Karpas-422 (cell line): ENCODE data around the gene TMEM128. TPM values are rescaled to one million over a fixed set of nuclear protein-coding genes. Genes with fewer than 3 reads are reported as not detected.

Experiments
- DNase-seq: peaks from one replicate; pipeline ENCODE4 v3.0.0-alpha.2; 2015
- H2AFZ ChIP-seq: fragments of 200-600 bp; sonication (generic); 2 replicates; pipeline ENCODE4 v1.6.1; 2014; ENCODE audit warnings: antibody characterized with exemption, low read length, mixed read lengths
- H3K27ac ChIP-seq: fragments of 200-600 bp; sonication (generic); 2 replicates; pipeline ENCODE4 v1.5.1; 2014; ENCODE audit warnings: mild to moderate bottlenecking, low read length, moderate library complexity
- H3K27me3 ChIP-seq: fragments of 200-600 bp; sonication (generic); 2 replicates; pipeline ENCODE4 v1.6.1; 2014; ENCODE audit warnings: low read length, mixed read lengths
- H3K36me3 ChIP-seq: fragments of 200-600 bp; sonication (generic); 2 replicates; pipeline ENCODE4 v1.6.1; 2014; ENCODE audit warnings: low read length, mixed read lengths; ENCODE audit not compliant: insufficient read depth
- H3K4me1 ChIP-seq: fragments of 200-600 bp; sonication (generic); 2 replicates; pipeline ENCODE4 v1.6.1; 2014; ENCODE audit warnings: mild to moderate bottlenecking, low read length, mixed read lengths
- H3K4me2 ChIP-seq: fragments of 200-600 bp; sonication (generic); 2 replicates; pipeline ENCODE4 v1.6.1; 2014; ENCODE audit warnings: low read length, low read depth, mild to moderate bottlenecking; ENCODE audit not compliant: poor library complexity, severe bottlenecking
- H3K4me3 ChIP-seq: fragments of 200-600 bp; sonication (generic); 2 replicates; pipeline ENCODE4 v1.5.1; 2014; ENCODE audit warnings: mild to moderate bottlenecking, antibody characterized with exemption, low read length, mixed read lengths
- H3K79me2 ChIP-seq: fragments of 200-600 bp; sonication (generic); 2 replicates; pipeline ENCODE4 v1.6.1; 2014; ENCODE audit warnings: mild to moderate bottlenecking, low read length, mixed read lengths
- H3K9ac ChIP-seq: fragments of 200-600 bp; sonication (generic); 2 replicates; pipeline ENCODE4 v1.6.0; 2014; ENCODE audit warnings: low read length
- H3K9me2 ChIP-seq: fragments of 200-600 bp; sonication (generic), shearing (Covaris generic); replicated peaks from 2 replicates; pipeline ENCODE4 v1.6.0; 2014; ENCODE audit warnings: mild to moderate bottlenecking, low read length, moderate library complexity; ENCODE audit not compliant: insufficient read depth
- H3K9me3 ChIP-seq: fragments of 300-700, 200-600 bp; sonication (generic); 2 replicates; pipeline ENCODE4 v1.6.1; 2014; ENCODE audit warnings: low read length, mixed read lengths
- H4K20me1 ChIP-seq: fragments of 200-600 bp; sonication (generic); 2 replicates; pipeline ENCODE4 v1.6.1; 2014; ENCODE audit warnings: mild to moderate bottlenecking, antibody characterized with exemption, low read length, low read depth; ENCODE audit not compliant: insufficient read depth
- total RNA-seq: library from RNA; depleted of rRNA; stranded (reverse); fragments of >200 nt; shearing (Covaris generic); gene quantifications from 2 replicates; pipeline ENCODE4 v1.2.3, GENCODE V29; 2014; ENCODE audit warnings: low replicate concordance; rRNA removed

Gene TMEM128, protein sequence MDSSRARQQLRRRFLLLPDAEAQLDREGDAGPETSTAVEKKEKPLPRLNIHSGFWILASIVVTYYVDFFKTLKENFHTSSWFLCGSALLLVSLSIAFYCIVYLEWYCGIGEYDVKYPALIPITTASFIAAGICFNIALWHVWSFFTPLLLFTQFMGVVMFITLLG
- 13.1 and 30.9 TPM in 2 replicates for total RNA-seq

DNA sequence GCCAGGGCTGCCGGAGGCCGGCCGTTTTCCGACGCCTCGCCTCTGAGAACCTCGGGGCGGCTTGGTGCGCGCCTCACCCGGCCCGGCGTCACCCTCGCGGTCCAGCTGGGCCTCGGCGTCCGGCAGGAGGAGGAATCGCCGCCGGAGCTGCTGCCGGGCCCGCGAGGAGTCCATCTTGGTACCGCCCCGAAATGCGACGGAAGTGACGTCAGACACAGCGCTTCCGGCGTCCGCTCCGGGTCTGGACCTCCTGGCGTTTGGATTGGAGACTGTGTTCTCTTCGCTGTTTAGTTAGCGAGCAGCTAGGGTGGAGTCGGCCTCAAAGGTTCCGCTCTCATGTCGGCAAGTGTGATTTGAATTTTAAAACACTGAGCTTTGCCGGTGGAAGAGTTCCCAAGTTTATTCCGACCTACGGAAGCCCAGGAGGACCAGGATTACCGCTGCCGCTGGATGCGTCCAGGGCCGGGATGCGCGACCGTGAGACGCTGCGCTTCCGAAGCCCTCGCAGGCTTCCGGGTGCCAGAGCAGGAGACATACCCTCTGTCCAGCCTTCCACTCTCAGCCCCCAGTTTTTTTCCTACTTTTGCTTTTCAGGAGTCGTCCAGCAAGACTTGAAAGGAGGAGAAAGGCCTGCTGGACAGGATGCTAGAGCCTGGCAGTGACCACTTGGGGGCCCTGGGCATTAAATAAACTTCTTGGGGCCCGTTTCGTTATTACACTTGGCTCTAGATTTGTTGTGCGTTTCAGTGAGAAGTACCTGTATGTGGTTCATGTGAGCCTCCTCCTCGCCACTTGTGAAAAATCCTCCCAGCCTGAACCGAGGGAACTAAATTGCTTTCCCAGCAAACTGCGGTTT lies at the start of gene TMEM128:
Gene TMEM128 (minus strand): TSS at position 195 of the 856 bp plus-strand sequence. CDS start 21 bp downstream, at position 174.
- Histone ChIP-seq H3K36me3 (0 out of 2 replicates have a peak, but pooled peaks cover 18% of the 10 kb centered on the region), H3K9me2 (no peaks in the 10 kb centered on the region), H3K4me3 (peak within 1 kb of the TSS; percentile 90), H3K27ac (peak within 1 kb of the TSS; percentile 42), H3K9ac (peak within 1 kb of the TSS; percentile 90), H3K4me1 (peaks cover 21% of the 10 kb centered on the region), H3K9me3 (no peaks in the 10 kb centered on the region), H3K79me2 (peaks cover 22% of the 10 kb centered on the region), H3K4me2 (peak within 1 kb of the TSS; percentile 82), H2AFZ (peak within 1 kb of the TSS; percentile 87), H3K27me3 (no peaks in the 10 kb centered on the region), H4K20me1 (no peaks in the 10 kb centered on the region)
- peak; percentile 98 for DNase-seq

DNA sequence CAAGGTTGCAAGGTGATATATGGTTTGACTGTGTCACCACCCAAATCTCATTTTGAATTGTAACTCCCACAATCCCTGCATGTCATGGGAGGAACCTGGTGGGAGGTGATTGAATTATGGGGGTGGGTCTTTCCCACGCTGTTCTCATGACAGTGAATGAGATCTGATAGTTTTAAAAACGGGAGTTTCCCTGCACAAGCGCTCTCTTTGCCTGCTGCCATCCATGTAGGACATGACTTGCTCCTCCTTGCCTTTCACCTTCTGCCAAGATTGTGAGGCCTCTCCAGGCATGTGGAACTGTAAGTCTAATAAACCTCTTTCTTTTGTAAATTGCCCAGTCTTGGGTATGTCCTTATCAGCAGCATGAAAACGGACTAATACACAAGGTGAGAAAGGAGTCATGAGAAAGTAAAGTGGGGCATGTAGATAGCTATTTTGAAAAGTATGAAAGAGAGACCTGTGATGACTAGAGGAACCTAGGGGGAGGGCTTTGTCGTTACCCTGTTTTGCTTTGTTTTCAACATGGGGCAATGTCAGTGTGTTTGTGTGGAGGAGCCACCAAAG lies 48.3 kb upstream of the TMEM128 start:
- H3K9me2 ChIP-seq, result no peaks in the 10 kb centered on the region
- no peak for DNase-seq
- H3K9ac ChIP-seq, result no peak overlapping the region
- no peaks in the 10 kb centered on the region for H4K20me1 ChIP-seq
- H2AFZ ChIP-seq, result no peak overlapping the region
- H3K4me3 ChIP-seq, result no peak overlapping the region
- no peak overlapping the region for H3K27ac ChIP-seq
- peaks cover 5% of the 10 kb centered on the region; the same call in 1 of the 2 replicates for H3K9me3 ChIP-seq
- peaks cover 91% of the 10 kb centered on the region for H3K79me2 ChIP-seq
- H3K4me1 ChIP-seq, result peaks cover 5% of the 10 kb centered on the region
- no peaks in the 10 kb centered on the region for H3K27me3 ChIP-seq
- peaks cover 14% of the 10 kb centered on the region; the same call in 1 of the 2 replicates for H3K36me3 ChIP-seq
- no peak overlapping the region for H3K4me2 ChIP-seq

DNA sequence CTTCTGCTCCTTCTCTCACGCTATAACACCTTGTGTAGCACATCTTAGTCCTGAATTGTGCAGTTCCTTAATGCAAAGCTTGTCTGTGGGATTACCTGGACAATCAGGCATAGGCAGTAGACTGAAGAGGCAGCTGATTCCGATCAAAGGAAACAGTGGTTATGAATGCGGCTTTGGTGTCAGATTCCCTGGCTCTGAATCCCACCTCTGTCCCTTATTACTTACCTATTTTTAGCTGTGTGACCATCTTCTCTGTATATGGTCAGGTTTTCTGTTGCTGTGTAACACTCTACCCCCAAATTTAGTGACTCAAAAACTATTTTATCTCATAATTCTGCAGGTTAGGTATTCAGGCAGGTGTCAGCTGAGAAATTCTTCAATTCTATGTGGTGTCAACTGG lies 45.3 kb upstream of the TMEM128 start:
- no peak for DNase-seq
- peaks cover 96% of the 10 kb centered on the region for H3K79me2 ChIP-seq
- H3K27ac ChIP-seq, result no peak overlapping the region
- H3K4me2 ChIP-seq, result no peak overlapping the region
- H3K4me1 ChIP-seq, result peaks cover 18% of the 10 kb centered on the region
- peaks cover 5% of the 10 kb centered on the region; the same call in 1 of the 2 replicates for H4K20me1 ChIP-seq
- no peak overlapping the region for H2AFZ ChIP-seq
- no peak overlapping the region for H3K4me3 ChIP-seq
- no peaks in the 10 kb centered on the region for H3K9me2 ChIP-seq
- peaks cover 5% of the 10 kb centered on the region; the same call in 1 of the 2 replicates for H3K9me3 ChIP-seq
- no peak overlapping the region for H3K9ac ChIP-seq
- H3K36me3 ChIP-seq, result peaks cover 14% of the 10 kb centered on the region; the same call in 1 of the 2 replicates
- no peaks in the 10 kb centered on the region for H3K27me3 ChIP-seq

DNA sequence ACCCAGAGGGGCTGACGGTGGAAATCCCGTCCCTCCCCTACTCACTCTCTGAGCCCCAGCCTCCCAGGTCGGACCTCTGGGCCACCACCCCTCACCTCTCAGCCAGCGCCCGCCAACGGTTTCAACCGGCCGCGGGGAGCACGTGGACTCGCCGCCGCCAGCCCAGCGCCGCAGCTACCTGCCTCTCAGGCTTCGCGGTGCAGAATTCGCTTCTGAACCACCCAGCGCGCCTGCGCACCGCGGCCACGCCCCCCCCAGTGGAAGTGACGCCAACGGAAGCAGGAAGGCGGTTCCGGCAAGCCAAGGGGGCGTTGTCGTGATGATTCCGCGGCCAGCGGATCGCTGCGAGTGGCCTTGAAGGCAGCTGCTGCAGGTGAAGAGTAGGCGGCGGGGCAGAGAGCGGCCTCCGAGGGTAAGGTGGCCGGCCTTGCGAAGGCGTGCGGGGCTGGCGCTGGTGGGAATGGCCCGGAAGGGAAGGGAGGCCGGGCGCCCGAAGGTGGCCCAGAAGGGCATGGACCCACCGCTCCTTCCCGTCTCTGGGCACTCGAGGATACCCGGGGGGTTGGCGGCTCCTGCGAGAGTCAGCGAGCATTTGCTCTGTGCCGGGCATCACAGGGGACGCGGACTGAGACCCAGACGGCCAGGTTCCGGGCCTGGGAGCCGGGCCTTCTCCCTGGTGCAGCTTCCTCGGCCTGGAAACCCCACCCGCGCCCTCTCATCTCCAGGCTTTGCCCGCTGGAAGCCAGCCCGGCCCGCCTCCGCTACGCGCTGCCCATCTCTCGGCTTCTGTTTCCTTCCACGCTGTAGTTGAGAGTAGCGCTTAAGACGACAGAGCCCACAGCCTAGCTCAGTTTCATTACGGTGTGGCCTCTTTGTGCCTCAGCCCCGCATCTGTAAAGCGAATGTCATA lies 42.2 kb upstream of the TMEM128 start, which contains the start of the genes LYAR and ZBTB49:
Gene LYAR (minus strand): TSS at position 214 of the 910 bp plus-strand sequence. CDS start 6,412 bp downstream, outside the sequence.
Gene ZBTB49 (plus strand): TSS at position 311 of the 910 bp plus-strand sequence. CDS start 9,695 bp downstream, outside the sequence.
- Histone ChIP-seq H2AFZ (no peak within 1 kb of the TSS), H3K4me1 (peaks cover 24% of the 10 kb centered on the region)

DNA sequence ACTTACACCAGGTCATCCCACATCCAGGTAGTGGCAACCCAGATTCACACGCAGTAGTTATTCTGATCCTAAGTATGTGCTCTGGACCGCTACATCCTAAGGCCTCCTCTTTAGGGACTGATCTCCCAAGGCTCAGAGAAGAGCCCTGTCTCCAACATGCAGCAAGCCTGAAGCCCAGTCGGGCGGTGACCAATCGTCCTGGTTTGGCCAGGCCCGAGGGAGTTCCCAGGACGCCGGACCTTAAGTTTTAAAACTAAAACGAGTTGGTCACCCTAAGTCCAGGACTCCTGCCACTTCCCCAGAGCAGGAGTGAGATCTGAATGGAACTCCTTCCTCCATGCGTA lies 41.5 kb upstream of the TMEM128 start:
- H3K4me3 ChIP-seq, result peak overlapping the region; percentile 88
- peak; percentile 48 for DNase-seq
- no peak overlapping the region for H2AFZ ChIP-seq

More for the DNA sequence above, 42.2 kb upstream of the TMEM128 start, which contains the start of the genes LYAR and ZBTB49:
- peak; percentile 97 for DNase-seq
- peak within 1 kb of the TSS; percentile 88 for H3K4me3 ChIP-seq
- H3K4me2 ChIP-seq, result peak within 1 kb of the TSS; percentile 83
- no peaks in the 10 kb centered on the region for H3K27me3 ChIP-seq
- peaks cover 96% of the 10 kb centered on the region for H3K79me2 ChIP-seq
- H3K9me3 ChIP-seq, result no peaks in the 10 kb centered on the region
- H3K36me3 ChIP-seq, result peaks cover 21% of the 10 kb centered on the region; the same call in 1 of the 2 replicates
- peak within 1 kb of the TSS; percentile 86 for H3K9ac ChIP-seq
- H3K27ac ChIP-seq, result peak within 1 kb of the TSS; percentile 1; the same call in 1 of the 2 replicates
- no peaks in the 10 kb centered on the region for H3K9me2 ChIP-seq
- H4K20me1 ChIP-seq, result peaks cover 17% of the 10 kb centered on the region; the same call in 1 of the 2 replicates

DNA sequence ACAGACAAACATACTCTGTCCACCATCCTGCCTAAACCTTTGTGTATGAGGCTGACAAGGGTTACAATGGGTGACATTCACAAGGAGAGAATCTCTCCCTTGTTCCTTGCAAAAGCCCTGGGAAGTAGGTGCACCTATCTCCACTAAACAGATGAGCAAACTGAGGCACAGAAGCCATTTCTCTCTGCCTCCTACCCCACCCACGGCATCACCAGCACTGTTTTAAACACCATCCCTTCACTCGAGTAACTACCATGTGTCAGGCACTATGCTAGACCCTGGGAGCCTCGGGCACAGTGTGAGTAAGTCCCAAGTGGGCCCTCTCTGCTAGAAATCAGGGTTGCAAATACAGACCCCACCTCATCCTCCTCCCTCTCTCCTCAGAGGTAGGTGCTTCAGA lies 41.0 kb upstream of the TMEM128 start:
- H3K79me2 ChIP-seq, result peaks cover 93% of the 10 kb centered on the region
- no peak overlapping the region for H3K27ac ChIP-seq
- H3K27me3 ChIP-seq, result no peaks in the 10 kb centered on the region
- H3K4me3 ChIP-seq, result peak overlapping the region; percentile 88
- H3K4me1 ChIP-seq, result peaks cover 24% of the 10 kb centered on the region
- H2AFZ ChIP-seq, result no peak overlapping the region
- H3K9ac ChIP-seq, result peak overlapping the region; percentile 86
- no peaks in the 10 kb centered on the region for H3K9me2 ChIP-seq
- H3K9me3 ChIP-seq, result no peaks in the 10 kb centered on the region
- peaks cover 17% of the 10 kb centered on the region; the same call in 1 of the 2 replicates for H4K20me1 ChIP-seq
- peaks cover 27% of the 10 kb centered on the region; the same call in 1 of the 2 replicates for H3K36me3 ChIP-seq
- H3K4me2 ChIP-seq, result peak overlapping the region; percentile 83
- DNase-seq, result peak; percentile 48

More for the DNA sequence above, 41.5 kb upstream of the TMEM128 start:
- H3K27ac ChIP-seq, result no peak overlapping the region
- no peaks in the 10 kb centered on the region for H3K27me3 ChIP-seq
- H4K20me1 ChIP-seq, result peaks cover 17% of the 10 kb centered on the region; the same call in 1 of the 2 replicates
- no peaks in the 10 kb centered on the region for H3K9me2 ChIP-seq
- peaks cover 96% of the 10 kb centered on the region for H3K79me2 ChIP-seq
- H3K9me3 ChIP-seq, result no peaks in the 10 kb centered on the region
- H3K4me2 ChIP-seq, result peak overlapping the region; percentile 83
- H3K4me1 ChIP-seq, result peaks cover 24% of the 10 kb centered on the region
- peak overlapping the region; percentile 86 for H3K9ac ChIP-seq
- peaks cover 25% of the 10 kb centered on the region; the same call in 1 of the 2 replicates for H3K36me3 ChIP-seq

DNA sequence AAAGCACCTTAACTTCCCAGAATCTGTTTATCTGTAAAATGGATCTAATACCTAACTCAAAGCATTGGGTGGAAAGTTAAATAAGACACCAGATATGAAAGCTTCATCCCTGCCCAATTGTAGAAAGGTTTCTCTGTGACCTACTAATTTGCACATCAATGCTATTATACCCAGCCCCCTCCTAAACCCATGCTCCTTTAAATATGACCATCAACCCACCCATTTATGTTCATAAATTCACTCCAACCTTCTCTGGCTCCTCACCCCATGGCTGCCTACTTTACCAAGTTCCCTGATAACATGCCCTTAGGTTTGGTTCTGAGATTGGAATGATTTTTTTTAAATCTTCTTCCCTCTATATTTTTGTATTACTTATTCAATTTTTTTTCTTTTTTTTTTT lies 40.1 kb upstream of the TMEM128 start:
- no peaks in the 10 kb centered on the region for H3K27me3 ChIP-seq
- H3K36me3 ChIP-seq, result peaks cover 35% of the 10 kb centered on the region; the same call in 1 of the 2 replicates
- H3K9ac ChIP-seq, result no peak overlapping the region
- DNase-seq, result no peak
- no peak overlapping the region for H2AFZ ChIP-seq
- H3K4me3 ChIP-seq, result no peak overlapping the region
- H4K20me1 ChIP-seq, result peaks cover 17% of the 10 kb centered on the region; the same call in 1 of the 2 replicates
- H3K79me2 ChIP-seq, result peaks cover 91% of the 10 kb centered on the region
- H3K27ac ChIP-seq, result no peak overlapping the region
- no peaks in the 10 kb centered on the region for H3K9me3 ChIP-seq
- no peaks in the 10 kb centered on the region for H3K9me2 ChIP-seq
- H3K4me1 ChIP-seq, result peaks cover 24% of the 10 kb centered on the region
- peak overlapping the region; percentile 83 for H3K4me2 ChIP-seq
